Endothelial cell of umbilical vein (primary cell): ENCODE measurements around the gene FYCO1. TPM values are rescaled to one million over a fixed set of nuclear protein-coding genes. Genes with fewer than 3 reads are reported as not detected.

Experiments
- BruUV-seq: library from RNA; stranded (reverse); fragments of 400-500 nt; replicated peaks from 2 replicates; lab custom pipeline; 2021; lab: Mats Ljungman, UMichigan
- CTCF ChIA-PET: fragments of 300-600, 350-600 bp; sonication (Branson Sonifier 250); formaldehyde crosslinking; loops from one replicate; lab custom pipeline; 2021; ENCODE audit warnings: antibody characterized with exemption, inconsistent platforms; lab: Charles Lee
- POLR2A ChIA-PET: fragments of 300-600, 350-600 bp; sonication (Branson Sonifier 250); formaldehyde crosslinking; loops from one replicate; lab custom pipeline; 2021; ENCODE audit warnings: antibody characterized with exemption, inconsistent platforms; lab: Charles Lee
- DNase-seq: peaks from one replicate; pipeline ENCODE4 v3.0.0-alpha.2; 2011; ENCODE audit warnings: low read depth, low spot score
- FAIRE-seq: peaks from 2 replicates; lab custom pipeline; 2011; peaks lifted over from hg19 to GRCh38; lab: Jason Lieb, UNC
- H2AFZ ChIP-seq: 2 replicates; pipeline ENCODE4 v1.6.0; 2012; ENCODE audit warnings: low read depth, low read length, control low read depth, inconsistent platforms
- H3K27ac ChIP-seq: 2 replicates; pipeline ENCODE4 v1.5.1; 2011; ENCODE audit warnings: low read depth, mild to moderate bottlenecking, control low read depth, low read length, moderate library complexity; ENCODE audit not compliant: insufficient read depth
- H3K27me3 ChIP-seq, 2 experiments: 2 replicates each; pipeline versions ENCODE4 v1.6.0 to v1.6.1; 2011; ENCODE audit warnings: low read length in 2 of 2, mixed read lengths in 1 of 2; ENCODE audit not compliant: control insufficient read depth in 2 of 2, insufficient read depth in 2 of 2
- H3K36me3 ChIP-seq, 2 experiments: 2 replicates in 1 of 2; 3 replicates in 1 of 2; pipeline ENCODE4 v1.5.1; 2011; ENCODE audit warnings: low read length in 2 of 2, mild to moderate bottlenecking in 1 of 2, moderate library complexity in 1 of 2; ENCODE audit not compliant: control insufficient read depth in 2 of 2, insufficient read depth in 2 of 2; ENCODE audit errors: extremely low read depth in 1 of 2
- H3K4me1 ChIP-seq: 3 replicates; pipeline ENCODE4 v1.5.1; 2011; ENCODE audit warnings: mild to moderate bottlenecking, low read length; ENCODE audit not compliant: control insufficient read depth, insufficient read depth; ENCODE audit errors: extremely low read depth
- H3K4me2 ChIP-seq: 2 replicates; pipeline ENCODE4 v1.6.1; 2011; ENCODE audit warnings: low read length, control low read depth, mixed read lengths; ENCODE audit not compliant: insufficient read depth
- H3K4me3 ChIP-seq, 3 experiments: fragments of 200-600 bp in 1 of 3; sonication (generic), shearing (Covaris generic) in 1 of 3; replicated peaks in 1 of 3; 2 replicates each; pipeline ENCODE4 v1.5.1; 2011 to 2016; ENCODE audit warnings: control low read depth in 3 of 3, low read length in 3 of 3, mild to moderate bottlenecking in 2 of 3, inconsistent platforms in 1 of 3, low read depth in 1 of 3, moderate library complexity in 1 of 3; ENCODE audit not compliant: insufficient read depth in 1 of 3
- H3K79me2 ChIP-seq: 2 replicates; pipeline ENCODE4 v1.6.0; 2012; ENCODE audit warnings: low read length, inconsistent platforms; ENCODE audit not compliant: control insufficient read depth, insufficient read depth
- H3K9ac ChIP-seq: replicated peaks from 2 replicates; pipeline ENCODE3; 2011; ENCODE audit warnings: low read length, control low read depth; ENCODE audit not compliant: insufficient read depth; ENCODE audit errors: extremely low read depth
- H3K9me1 ChIP-seq: replicated peaks from 3 replicates; pipeline ENCODE4 v1.6.0; 2011; ENCODE audit warnings: mild to moderate bottlenecking, low read length; ENCODE audit not compliant: control insufficient read depth, insufficient read depth; ENCODE audit errors: extremely low read depth
- H3K9me3 ChIP-seq: replicated peaks from 2 replicates; pipeline ENCODE4 v1.5.1; 2012; ENCODE audit warnings: low read length, inconsistent platforms; ENCODE audit not compliant: control insufficient read depth, insufficient read depth
- H4K20me1 ChIP-seq: replicated peaks from 2 replicates; pipeline ENCODE3; 2011; ENCODE audit warnings: mild to moderate bottlenecking, low read length; ENCODE audit not compliant: control insufficient read depth, insufficient read depth; ENCODE audit errors: extremely low read depth
- FOS ChIP-seq: IDR thresholded peaks from 2 replicates; pipeline ENCODE4 v1.6.1; 2011; ENCODE audit warnings: mild to moderate bottlenecking, low read length, moderate library complexity, borderline replicate concordance; ENCODE audit not compliant: insufficient read depth
- GATA2 ChIP-seq: IDR thresholded peaks from 2 replicates; pipeline ENCODE4 v1.7.0; 2011; ENCODE audit warnings: low read depth, mild to moderate bottlenecking, moderate library complexity, mixed read lengths, low read length; ENCODE audit not compliant: insufficient read length, insufficient read depth
- JUN ChIP-seq: IDR thresholded peaks from 2 replicates; pipeline ENCODE4 v1.6.1; 2011; ENCODE audit warnings: borderline replicate concordance, low read depth; ENCODE audit not compliant: insufficient read length, insufficient read depth
- MYC ChIP-seq: IDR thresholded peaks from one replicate; pipeline ENCODE4 v1.6.1; 2011; ENCODE audit warnings: mild to moderate bottlenecking, low read depth, low read length
- POLR2AphosphoS5 ChIP-seq: IDR thresholded peaks from 2 replicates; pipeline ENCODE4 v1.6.1; 2012; ENCODE audit warnings: low read depth, mild to moderate bottlenecking, control low read depth, low read length, moderate library complexity; ENCODE audit not compliant: insufficient read depth
- dilution Hi-C: fragments of 300-500 bp; cut with MboI; formaldehyde crosslinking; loops from one replicate; pipeline ENCODE4 v1.15.0; 2019; ENCODE audit warnings: low sequenced_read_pairs; ENCODE audit not compliant: extremely low pct_ligation_motif_present
- intact Hi-C: fragments of 100-400 bp; cut with micrococcal nuclease; formaldehyde crosslinking; loops from one replicate; pipeline ENCODE4 v1.10.0; 2022
- polyA plus RNA-seq, 4 experiments: library from polyadenylated mRNA; depleted of rRNA in 3 of 4; stranded (reverse) in 3 of 4; unstranded in 1 of 4; fragments of >200 nt; gene quantifications; 2 replicates each; pipeline versions ENCODE4 v1.2.1 to v1.2.3, GENCODE V29; 2011 to 2012; ENCODE audit warnings: missing spikeins in 1 of 4
- total RNA-seq: library from RNA; stranded (reverse); gene quantifications from 2 replicates; pipeline ENCODE4 v1.2.3, GENCODE V29; 2021
- TF ChIP-seq, protein P1 (sequence below), 2 donors: IDR thresholded peaks; 1 replicate in 1 of 2; 2 replicates in 1 of 2; pipeline ENCODE4 v1.5.1; 2011; ENCODE audit warnings: low read length in 2 of 2, mild to moderate bottlenecking in 2 of 2, moderate library complexity in 2 of 2, control low read depth in 1 of 2, inconsistent platforms in 1 of 2, low read depth in 1 of 2; ENCODE audit not compliant: insufficient read depth in 1 of 2; ENCODE audit errors: extremely low read depth in 1 of 2

FYCO1 gene
- total and polyA plus RNA-seq, 2 donors (not counting 3 experiments of a cell fraction or from before 2014, with no cell fraction given), result 13.9 to 20.8 TPM

DNA sequence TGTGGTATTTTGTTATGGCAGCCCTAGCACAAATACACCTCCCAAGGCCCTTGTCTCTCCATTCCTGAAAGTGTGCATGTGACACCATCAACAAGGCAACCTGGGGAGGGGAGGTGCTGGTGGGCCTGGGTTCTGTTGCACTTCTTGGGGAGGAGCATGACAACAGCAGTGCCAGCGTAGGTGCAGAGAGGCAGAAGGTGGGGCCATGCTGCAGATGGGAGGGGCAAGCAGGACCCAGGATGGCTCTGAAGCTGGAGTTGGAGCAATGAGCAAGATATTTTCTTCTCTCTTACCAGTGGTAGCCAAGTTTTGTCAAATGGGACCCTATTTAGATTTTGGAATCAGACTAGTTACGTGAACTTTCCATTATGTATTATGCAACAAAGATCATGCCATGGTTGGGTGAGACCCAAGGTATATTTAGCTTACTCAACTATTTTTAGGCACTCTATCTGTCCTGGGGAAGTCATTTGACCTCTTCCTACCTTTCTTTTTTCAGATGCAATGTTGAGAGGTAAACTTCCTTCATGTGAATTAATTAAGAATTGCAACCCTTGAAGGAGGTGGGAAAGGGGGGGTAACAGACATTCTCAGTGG is 3.4 kb downstream of the FYCO1 start:
- Histone ChIP-seq H3K27me3 (no peaks in the 10 kb centered on the region), H2AFZ (no peak overlapping the region), H3K36me3 (no peaks in the 10 kb centered on the region), H3K4me3 (no peak overlapping the region), H3K4me1 (peaks cover 30% of the 10 kb centered on the region), H3K4me2 (no peak overlapping the region), H3K9me3 (no peaks in the 10 kb centered on the region), H3K27ac (no peak overlapping the region), H3K9me1 (no peaks in the 10 kb centered on the region), H3K9ac (no peak overlapping the region), H3K79me2 (peaks cover 36% of the 10 kb centered on the region), H4K20me1 (no peaks in the 10 kb centered on the region)
- dilution Hi-C loops, result no loop called here
- intact Hi-C loops, result no loop called here
- BruUV-seq, result no TSS peak
- ChIA-PET CTCF (no interaction called here), POLR2A (no interaction called here)
- FAIRE-seq (no peak), DNase-seq (no peak)
- TF ChIP-seq, protein P1, sequence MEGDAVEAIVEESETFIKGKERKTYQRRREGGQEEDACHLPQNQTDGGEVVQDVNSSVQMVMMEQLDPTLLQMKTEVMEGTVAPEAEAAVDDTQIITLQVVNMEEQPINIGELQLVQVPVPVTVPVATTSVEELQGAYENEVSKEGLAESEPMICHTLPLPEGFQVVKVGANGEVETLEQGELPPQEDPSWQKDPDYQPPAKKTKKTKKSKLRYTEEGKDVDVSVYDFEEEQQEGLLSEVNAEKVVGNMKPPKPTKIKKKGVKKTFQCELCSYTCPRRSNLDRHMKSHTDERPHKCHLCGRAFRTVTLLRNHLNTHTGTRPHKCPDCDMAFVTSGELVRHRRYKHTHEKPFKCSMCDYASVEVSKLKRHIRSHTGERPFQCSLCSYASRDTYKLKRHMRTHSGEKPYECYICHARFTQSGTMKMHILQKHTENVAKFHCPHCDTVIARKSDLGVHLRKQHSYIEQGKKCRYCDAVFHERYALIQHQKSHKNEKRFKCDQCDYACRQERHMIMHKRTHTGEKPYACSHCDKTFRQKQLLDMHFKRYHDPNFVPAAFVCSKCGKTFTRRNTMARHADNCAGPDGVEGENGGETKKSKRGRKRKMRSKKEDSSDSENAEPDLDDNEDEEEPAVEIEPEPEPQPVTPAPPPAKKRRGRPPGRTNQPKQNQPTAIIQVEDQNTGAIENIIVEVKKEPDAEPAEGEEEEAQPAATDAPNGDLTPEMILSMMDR (IDR thresholded peaks at IDR 0.05; ENCODE audit: extremely low read depth in 1 of 2, insufficient read depth in 1 of 2, low read depth in 1 of 2, low read length in 2 of 2), result no peak

DNA sequence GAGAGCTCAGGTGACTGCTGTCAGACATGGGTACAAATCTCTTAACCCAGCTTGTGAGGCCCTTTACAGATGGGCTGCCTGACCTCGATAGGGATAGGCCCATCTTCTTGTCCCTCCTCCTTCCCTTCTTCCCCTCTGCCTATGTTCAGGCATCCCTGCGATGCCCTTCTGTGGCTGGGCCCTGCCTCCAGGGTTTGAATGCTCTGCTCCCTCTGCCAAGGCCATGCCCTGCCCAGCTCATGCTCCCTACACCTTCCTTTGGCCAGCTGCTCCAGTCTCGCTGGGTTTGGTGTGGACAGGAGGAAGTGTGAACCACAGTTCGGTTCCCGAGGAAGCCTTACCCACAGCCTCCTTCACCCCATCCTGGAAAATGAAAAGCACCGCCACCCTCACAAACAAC is 4.3 kb downstream of the FYCO1 start:
- Histone ChIP-seq H3K4me1 (peaks cover 39% of the 10 kb centered on the region), H4K20me1 (no peaks in the 10 kb centered on the region), H3K36me3 (no peaks in the 10 kb centered on the region), H2AFZ (no peak overlapping the region), H3K27ac (no peak overlapping the region), H3K4me3 (no peak overlapping the region), H3K4me2 (no peak overlapping the region), H3K27me3 (no peaks in the 10 kb centered on the region), H3K9ac (no peak overlapping the region), H3K9me3 (no peaks in the 10 kb centered on the region), H3K79me2 (peaks cover 42% of the 10 kb centered on the region), H3K9me1 (no peaks in the 10 kb centered on the region)
- POLR2A ChIA-PET, result no interaction called here
- FAIRE-seq (no peak), DNase-seq (no peak)
- CTCF ChIA-PET, result interaction anchor here (0.8 kb wide), 1 partner anchor 14 kb away, joined by 3 read pairs; no protein-coding TSS in a partner anchor
- intact Hi-C loops (no loop called here), dilution Hi-C loops (no loop called here)
- no TSS peak for BruUV-seq
- TF ChIP-seq POLR2AphosphoS5 (no peak), MYC (no peak), GATA2 (no peak), FOS (no peak), JUN (no peak)
- TF ChIP-seq, protein P1 (IDR thresholded peaks at IDR 0.05; ENCODE audit: extremely low read depth in 1 of 2, insufficient read depth in 1 of 2, low read depth in 1 of 2, low read length in 2 of 2), result no peak
